HepG2 (cell line): ENCODE results near the gene PDE5A. TPM values are rescaled to one million over a fixed set of nuclear protein-coding genes. Genes with fewer than 3 reads are reported as not detected.

ENCODE experiments used
- ATAC-seq: fragments of 200-7000 bp; cut with Tn5 transposase; 3 replicates; pipeline ENCODE4 v1.9.1; 2020; ENCODE audit warnings: mild to moderate bottlenecking, moderate library complexity
- BruUV-seq: library from RNA; stranded (reverse); fragments of 400-500 nt; replicated peaks from 2 replicates; lab custom pipeline; 2021; lab: Mats Ljungman, UMichigan
- CTCF ChIA-PET: fragments of 300-600 bp; formaldehyde crosslinking; extraction: SDS; loops from one replicate; lab custom pipeline; 2021; ENCODE audit warnings: low total read pairs, inconsistent platforms, low intra/inter-chr PET ratio; lab: Yijun Ruan, JAX
- POLR2A ChIA-PET: fragments of 350-600 bp; sonication (Branson Sonifier 250); formaldehyde crosslinking; loops from one replicate; lab custom pipeline; 2020; ENCODE audit warnings: antibody characterized with exemption, inconsistent platforms; lab: Yijun Ruan, JAX
- DNase-seq: peaks from one replicate; pipeline ENCODE4 v3.0.0-alpha.2; 2015; ENCODE audit warnings: low spot score
- FAIRE-seq: peaks from 3 replicates; lab custom pipeline; 2011; peaks lifted over from hg19 to GRCh38; lab: Jason Lieb, UNC
- H2AFZ ChIP-seq: one replicate; pipeline ENCODE4 v1.6.1; 2011; ENCODE audit warnings: low read length, inconsistent platforms
- H3K27ac ChIP-seq: fragments of 300-600 bp; 3 replicates; pipeline ENCODE4 v1.8.0; 2011; ENCODE audit warnings: mixed run types, mild to moderate bottlenecking, mixed read lengths, low read length, inconsistent platforms; ENCODE audit not compliant: insufficient read depth; ENCODE audit errors: extremely low read length
- H3K27me3 ChIP-seq, 2 experiments: fragments of 200-600 bp in 1 of 2; 2 replicates in 1 of 2; 3 replicates in 1 of 2; pipeline versions ENCODE4 v1.6.0 to v1.8.0; 2011; ENCODE audit warnings: low read length in 2 of 2, mild to moderate bottlenecking in 2 of 2, moderate library complexity in 2 of 2, inconsistent platforms in 1 of 2; ENCODE audit not compliant: insufficient read depth in 2 of 2, control insufficient read depth in 1 of 2
- H3K36me3 ChIP-seq, 2 experiments: fragments of 200-600 bp in 1 of 2; replicated peaks in 1 of 2; 2 replicates in 1 of 2; 3 replicates in 1 of 2; pipeline versions ENCODE4 v1.5.1 to v1.8.0; 2011; ENCODE audit warnings: low read length in 2 of 2, inconsistent platforms in 1 of 2; ENCODE audit not compliant: insufficient read depth in 2 of 2, control insufficient read depth in 1 of 2
- H3K4me1 ChIP-seq: 2 replicates; pipeline ENCODE4 v1.5.1; 2012; ENCODE audit warnings: low read length, inconsistent platforms; ENCODE audit not compliant: insufficient read depth
- H3K4me2 ChIP-seq: 2 replicates; pipeline ENCODE4 v1.6.0; 2011; ENCODE audit warnings: low read depth, low read length, inconsistent platforms
- H3K4me3 ChIP-seq, 3 experiments: fragments of 200-600 bp in 1 of 3; sonication (generic), shearing (Covaris generic) in 1 of 3; replicated peaks in 1 of 3; 2 replicates each; pipeline ENCODE4 v1.5.1; 2011 to 2016; ENCODE audit warnings: low read length in 3 of 3, inconsistent platforms in 2 of 3, low read depth in 2 of 3, mild to moderate bottlenecking in 2 of 3, control low read depth in 1 of 3, mixed read lengths in 1 of 3; ENCODE audit not compliant: insufficient read depth in 1 of 3
- H3K79me2 ChIP-seq: one replicate; pipeline ENCODE4 v1.6.1; 2011; ENCODE audit warnings: low read length, inconsistent platforms; ENCODE audit not compliant: insufficient read depth
- H3K9ac ChIP-seq: 2 replicates; pipeline ENCODE4 v1.6.0; 2011; ENCODE audit warnings: mild to moderate bottlenecking, low read depth, low read length, inconsistent platforms; ENCODE audit not compliant: insufficient read depth
- H3K9me3 ChIP-seq: 2 replicates; pipeline ENCODE4 v1.5.1; 2012; ENCODE audit warnings: mild to moderate bottlenecking, low read length
- H4K20me1 ChIP-seq: 2 replicates; pipeline ENCODE4 v1.6.0; 2011; ENCODE audit warnings: inconsistent platforms, mild to moderate bottlenecking, low read length, moderate library complexity; ENCODE audit not compliant: insufficient read depth
- ATRX ChIP-seq: sonication (generic); formaldehyde crosslinking; IDR thresholded peaks from 2 replicates; pipeline ENCODE4 v1.4.0; 2020; ENCODE audit warnings: missing genetic modification reagents, borderline replicate concordance
- DNMT3B ChIP-seq: conservative IDR thresholded peaks from 2 replicates; pipeline ENCODE4 v1.6.1; 2016; ENCODE audit warnings: missing biosample characterization, control low read depth
- E2F1 ChIP-seq: sonication (generic); formaldehyde crosslinking; IDR thresholded peaks from 2 replicates; pipeline ENCODE4 v1.5.0; 2020; ENCODE audit warnings: missing genetic modification reagents
- ELF1 ChIP-seq: sonication (generic); formaldehyde crosslinking; IDR thresholded peaks from 2 replicates; pipeline ENCODE4 v1.4.0; 2020; ENCODE audit warnings: missing genetic modification reagents
- HDAC2 ChIP-seq: sonication (generic); formaldehyde crosslinking; IDR thresholded peaks from 2 replicates; pipeline ENCODE4 v1.4.0; 2020; ENCODE audit warnings: missing genetic modification reagents
- HMG20B ChIP-seq: conservative IDR thresholded peaks from 2 replicates; pipeline ENCODE4 v1.6.1; 2016; ENCODE audit warnings: missing genetic modification reagents, missing compliant biosample characterization
- MED8 ChIP-seq: sonication (generic); formaldehyde crosslinking; IDR thresholded peaks from 2 replicates; pipeline ENCODE4 v1.8.1; 2023; ENCODE audit warnings: mild to moderate bottlenecking, missing genetic modification reagents; ENCODE audit not compliant: insufficient replicate concordance
- SMARCE1 ChIP-seq: fragments of 450-650 bp; IDR thresholded peaks from 2 replicates; pipeline ENCODE4 v1.6.1; 2017; ENCODE audit warnings: borderline replicate concordance
- ZBTB3 ChIP-seq: sonication (generic); formaldehyde crosslinking; IDR thresholded peaks from 2 replicates; pipeline ENCODE4 v1.4.0; 2020; ENCODE audit warnings: low read depth, mild to moderate bottlenecking, moderate library complexity, missing genetic modification reagents, borderline replicate concordance
- ZNF18 ChIP-seq: sonication (generic); formaldehyde crosslinking; IDR thresholded peaks from 2 replicates; pipeline ENCODE4 v1.8.0; 2022; ENCODE audit warnings: mild to moderate bottlenecking, missing genetic modification reagents; ENCODE audit not compliant: insufficient replicate concordance
- ZNF414 ChIP-seq: sonication (generic); formaldehyde crosslinking; IDR thresholded peaks from 2 replicates; pipeline ENCODE4 v1.5.0; 2020; ENCODE audit warnings: missing genetic modification reagents
- ZNF451 ChIP-seq: sonication (generic); formaldehyde crosslinking; IDR thresholded peaks from 2 replicates; pipeline ENCODE4 v1.5.0; 2020; ENCODE audit warnings: mild to moderate bottlenecking, missing genetic modification reagents
- ZNF772 ChIP-seq: sonication (generic); formaldehyde crosslinking; IDR thresholded peaks from 2 replicates; pipeline ENCODE4 v1.5.0; 2020; ENCODE audit warnings: mild to moderate bottlenecking, missing genetic modification reagents
- ZNF850 ChIP-seq: sonication (generic); formaldehyde crosslinking; conservative IDR thresholded peaks from 2 replicates; pipeline ENCODE4 v1.9.0; 2021; ENCODE audit warnings: mild to moderate bottlenecking, missing genetic modification reagents
- WGBS: methylation state at CpG from one replicate; pipeline ENCODE4 v1.1.6; 2017; ENCODE audit warnings: low lambda C conversion rate; 5-methylcytosine and 5-hydroxymethylcytosine counted together
- in situ Hi-C: cut with HindIII; loops from 2 replicates; pipeline ENCODE4 v1.10.0; 2017; ENCODE audit warnings: low pct_unique_long_range_greater_than_20kb; ENCODE audit not compliant: extremely low pct_ligation_motif_present
- intact Hi-C: fragments of 100-400 bp; cut with micrococcal nuclease; formaldehyde crosslinking; loops from one replicate; pipeline ENCODE4 v1.10.0; 2022; ENCODE audit not compliant: unreplicated experiment
- polyA plus RNA-seq, 8 experiments: library from polyadenylated mRNA; depleted of rRNA in 3 of 8; stranded (reverse) in 7 of 8; unstranded in 1 of 8; fragments of >200 nt; fragmentation: Illumina TruSeq in 4 of 8; extraction: Trizol in 4 of 8; gene quantifications; 2 replicates each; pipeline versions ENCODE4 v1.2.1 to v1.2.3, GENCODE V29; 2011 to 2016; ENCODE audit warnings: low read depth in 4 of 8, missing spikeins in 1 of 8, mixed read lengths in 1 of 8; ENCODE audit not compliant: insufficient read depth in 1 of 8
- total RNA-seq, 5 experiments: library from RNA; depleted of rRNA; stranded (reverse); fragments of >200 nt; fragmentation: Illumina TruSeq; extraction: Trizol; gene quantifications; 2 replicates each; pipeline ENCODE4 v1.2.3, GENCODE V29; 2016; ENCODE audit warnings: low read depth in 1 of 5

Gene PDE5A
- total and polyA plus RNA-seq, 2 of the 13 experiments (the other 11 are each of a cell fraction or from before 2014, with no cell fraction given) = 0.22 to 0.44 TPM

- H3K4me3 ChIP-seq = no peak overlapping the region
- no peak for TF ChIP-seq ZBTB3 (CRISPR knock-in tag)
- no peak for TF ChIP-seq ZNF451 (CRISPR knock-in tag)
- no peak for TF ChIP-seq ZNF850 (CRISPR knock-in tag)
- no peak for TF ChIP-seq ELF1
- no peak for TF ChIP-seq DNMT3B (CRISPR knock-in tag)
- no peak for TF ChIP-seq SMARCE1
- no peak for TF ChIP-seq MED8 (CRISPR knock-in tag)
- no peak for TF ChIP-seq ZNF18 (CRISPR knock-in tag)
- TF ChIP-seq ZNF772 (CRISPR knock-in tag) = no peak
- no peak for TF ChIP-seq HMG20B (CRISPR knock-in tag)
- no peak for TF ChIP-seq E2F1 (CRISPR knock-in tag)
- TF ChIP-seq ZNF414 (CRISPR knock-in tag) = no peak
- no peak for TF ChIP-seq ATRX (CRISPR knock-in tag)
- no peak for TF ChIP-seq HDAC2 (CRISPR knock-in tag)
- H3K9ac ChIP-seq = no peak overlapping the region
- no peaks in the 10 kb centered on the region for H4K20me1 ChIP-seq
- in situ Hi-C loops = loop anchor here (10.0 to 25.0 kb wide), 2 partner anchors 166 to 493 kb away; no protein-coding TSS in a partner anchor
- H3K4me2 ChIP-seq = no peak overlapping the region
- H3K36me3 ChIP-seq = peaks cover 8 to 34% of the 10 kb centered on the region in 2 experiments
- CTCF ChIA-PET = no interaction called here
- no peaks in the 10 kb centered on the region for H3K9me3 ChIP-seq
- no peak overlapping the region for H3K27ac ChIP-seq
- peaks cover 26% of the 10 kb centered on the region for H3K4me1 ChIP-seq
- ATAC-seq = no peak
- no peaks in the 10 kb centered on the region for H3K79me2 ChIP-seq
- no peaks in the 10 kb centered on the region for H3K27me3 ChIP-seq
- no peak for DNase-seq
- no peak for FAIRE-seq
- intact Hi-C loops = no loop called here
- POLR2A ChIA-PET = no interaction called here
- no peak overlapping the region for H2AFZ ChIP-seq
- no TSS peak for BruUV-seq
- WGBS = 100% methylated on average over 1 of the region's 1 CpG
These were observed 148.3 kb downstream of the PDE5A start for GRCh38 chr4:119480331-119480730.
